Uterus (tissue), 2 donors: ENCODE results near the gene CSNK1G2.

Experiments used
- POLR2A ChIP-seq, 2 donors: fragments of 450-650 bp; IDR thresholded peaks; one replicate each; pipeline ENCODE4 v1.6.1; 2016; ENCODE audit warnings: antibody characterized with exemption in 2 of 2, mild to moderate bottlenecking in 1 of 2, moderate library complexity in 1 of 2
- TF ChIP-seq, protein P1 (sequence below), 4 experiments: fragments of 200-600 bp in 2 of 4; fragments of 450-650 bp in 2 of 4; sonication (generic) in 2 of 4; IDR thresholded peaks; one replicate each; pipeline ENCODE4 v1.5.1; 2016 to 2019; ENCODE audit warnings: antibody characterized with exemption in 4 of 4, mild to moderate bottlenecking in 2 of 4, moderate library complexity in 1 of 4

- TF ChIP-seq, protein P1, sequence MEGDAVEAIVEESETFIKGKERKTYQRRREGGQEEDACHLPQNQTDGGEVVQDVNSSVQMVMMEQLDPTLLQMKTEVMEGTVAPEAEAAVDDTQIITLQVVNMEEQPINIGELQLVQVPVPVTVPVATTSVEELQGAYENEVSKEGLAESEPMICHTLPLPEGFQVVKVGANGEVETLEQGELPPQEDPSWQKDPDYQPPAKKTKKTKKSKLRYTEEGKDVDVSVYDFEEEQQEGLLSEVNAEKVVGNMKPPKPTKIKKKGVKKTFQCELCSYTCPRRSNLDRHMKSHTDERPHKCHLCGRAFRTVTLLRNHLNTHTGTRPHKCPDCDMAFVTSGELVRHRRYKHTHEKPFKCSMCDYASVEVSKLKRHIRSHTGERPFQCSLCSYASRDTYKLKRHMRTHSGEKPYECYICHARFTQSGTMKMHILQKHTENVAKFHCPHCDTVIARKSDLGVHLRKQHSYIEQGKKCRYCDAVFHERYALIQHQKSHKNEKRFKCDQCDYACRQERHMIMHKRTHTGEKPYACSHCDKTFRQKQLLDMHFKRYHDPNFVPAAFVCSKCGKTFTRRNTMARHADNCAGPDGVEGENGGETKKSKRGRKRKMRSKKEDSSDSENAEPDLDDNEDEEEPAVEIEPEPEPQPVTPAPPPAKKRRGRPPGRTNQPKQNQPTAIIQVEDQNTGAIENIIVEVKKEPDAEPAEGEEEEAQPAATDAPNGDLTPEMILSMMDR (IDR thresholded peaks at IDR 0.05) = no peak
- TF ChIP-seq POLR2A (IDR thresholded peaks at IDR 0.05) = no peak
Measured at GRCh38 chr19:1933942-1934341, 7.0 kb upstream of the CSNK1G2 start.
